ENCODE data around the gene HS6ST2.

DNA sequence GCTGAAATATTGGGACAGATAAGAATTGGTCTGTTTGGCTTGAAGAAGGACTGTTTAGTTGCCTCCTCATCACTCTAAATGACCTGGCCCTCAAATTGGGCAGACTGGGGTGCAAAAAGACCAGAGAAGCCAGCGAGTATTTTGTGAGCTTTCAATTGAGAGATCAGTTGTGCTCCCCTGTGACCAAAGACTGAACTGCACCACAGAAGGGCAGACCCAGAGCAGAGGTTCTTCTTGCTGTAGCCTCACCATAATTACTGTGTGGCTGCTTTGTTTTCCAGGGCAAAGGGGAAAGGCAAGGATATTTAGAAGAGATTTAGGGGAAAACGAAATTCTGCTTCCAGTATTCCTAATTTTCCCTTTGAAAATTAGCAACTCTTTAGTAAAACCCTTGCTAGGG lies 365.5 kb downstream of the HS6ST2 start:
- TF ChIP-seq, protein P1, sequence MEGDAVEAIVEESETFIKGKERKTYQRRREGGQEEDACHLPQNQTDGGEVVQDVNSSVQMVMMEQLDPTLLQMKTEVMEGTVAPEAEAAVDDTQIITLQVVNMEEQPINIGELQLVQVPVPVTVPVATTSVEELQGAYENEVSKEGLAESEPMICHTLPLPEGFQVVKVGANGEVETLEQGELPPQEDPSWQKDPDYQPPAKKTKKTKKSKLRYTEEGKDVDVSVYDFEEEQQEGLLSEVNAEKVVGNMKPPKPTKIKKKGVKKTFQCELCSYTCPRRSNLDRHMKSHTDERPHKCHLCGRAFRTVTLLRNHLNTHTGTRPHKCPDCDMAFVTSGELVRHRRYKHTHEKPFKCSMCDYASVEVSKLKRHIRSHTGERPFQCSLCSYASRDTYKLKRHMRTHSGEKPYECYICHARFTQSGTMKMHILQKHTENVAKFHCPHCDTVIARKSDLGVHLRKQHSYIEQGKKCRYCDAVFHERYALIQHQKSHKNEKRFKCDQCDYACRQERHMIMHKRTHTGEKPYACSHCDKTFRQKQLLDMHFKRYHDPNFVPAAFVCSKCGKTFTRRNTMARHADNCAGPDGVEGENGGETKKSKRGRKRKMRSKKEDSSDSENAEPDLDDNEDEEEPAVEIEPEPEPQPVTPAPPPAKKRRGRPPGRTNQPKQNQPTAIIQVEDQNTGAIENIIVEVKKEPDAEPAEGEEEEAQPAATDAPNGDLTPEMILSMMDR (IDR thresholded peaks at IDR 0.05; ENCODE audit: low read depth, low read length, poor library complexity, severe bottlenecking) = peak; percentile 34
- TF ChIP-seq EZH2phosphoT487 (IDR thresholded peaks at IDR 0.05; ENCODE audit: borderline replicate concordance, low read length) = no peak

Measured in DOHH2 (cell line).